GM18907 (cell line): ENCODE results near the gene LRMDA.

Source experiments
- ATAC-seq: cut with Tn5 transposase; IDR thresholded peaks from one replicate; pipeline ENCODE4 v1.9.1; 2021; ENCODE audit warnings: mild to moderate bottlenecking, moderate library complexity; ENCODE audit not compliant: unreplicated experiment

The LRMDA gene

GRCh38 chr10:76333326-76333725 lies 901.9 kb downstream of the LRMDA start:
- ATAC-seq: no peak

GRCh38 chr10:76333796-76334195 lies 902.4 kb downstream of the LRMDA start:
- ATAC-seq: no peak

GRCh38 chr10:76334255-76334654 lies 902.8 kb downstream of the LRMDA start:
- no peak for ATAC-seq

- no peak for ATAC-seq
Observed at GRCh38 chr10:76336213-76336963, 905.0 kb downstream of the LRMDA start.

GRCh38 chr10:76337641-76338040 lies 906.2 kb downstream of the LRMDA start:
- ATAC-seq: peak; percentile 68

- peak; percentile 17 for ATAC-seq
Observed at GRCh38 chr10:76338187-76338586, 906.8 kb downstream of the LRMDA start.

GRCh38 chr10:76341740-76342139 lies 910.3 kb downstream of the LRMDA start:
- ATAC-seq: no peak

GRCh38 chr10:76342996-76343395 lies 911.6 kb downstream of the LRMDA start:
- no peak for ATAC-seq

GRCh38 chr10:76347832-76348231 lies 916.4 kb downstream of the LRMDA start:
- ATAC-seq: no peak

- ATAC-seq: no peak
Observed at GRCh38 chr10:76350583-76350982, 919.2 kb downstream of the LRMDA start.

GRCh38 chr10:76352300-76352699 lies 920.9 kb downstream of the LRMDA start:
- ATAC-seq: no peak

- ATAC-seq: no peak
Observed at GRCh38 chr10:76353237-76353851, 921.9 kb downstream of the LRMDA start.

- no peak for ATAC-seq
Observed at GRCh38 chr10:76354212-76354738, 922.9 kb downstream of the LRMDA start.

GRCh38 chr10:76354921-76355320 lies 923.5 kb downstream of the LRMDA start:
- no peak for ATAC-seq

GRCh38 chr10:76356557-76356956 lies 925.1 kb downstream of the LRMDA start:
- no peak for ATAC-seq

GRCh38 chr10:76357726-76358415 lies 926.4 kb downstream of the LRMDA start:
- no peak for ATAC-seq

GRCh38 chr10:76358743-76359395 lies 927.4 kb downstream of the LRMDA start:
- ATAC-seq: no peak

- ATAC-seq: no peak
Observed at GRCh38 chr10:76375761-76376160, 944.3 kb downstream of the LRMDA start.

- no peak for ATAC-seq
Observed at GRCh38 chr10:76382381-76382851, 951.0 kb downstream of the LRMDA start.

- ATAC-seq: no peak
Observed at GRCh38 chr10:76388321-76389023, 957.0 kb downstream of the LRMDA start.
